Omental fat pad (tissue), 4 donors: ENCODE data around the gene ADGRD1. TPM values are rescaled to one million over a fixed set of nuclear protein-coding genes. Genes with fewer than 3 reads are reported as not detected.

ENCODE experiments used
- ATAC-seq: fragments of 150-250 bp; one replicate; pipeline ENCODE4 v1.9.1; 2016; ENCODE audit warnings: mild to moderate bottlenecking, moderate library complexity; ENCODE audit not compliant: low FRiP score
- DNase-seq: peaks from one replicate; pipeline ENCODE4 v3.0.0-alpha.2; 2019; ENCODE audit warnings: low spot score
- total RNA-seq, 4 donors: library from RNA; depleted of rRNA; stranded (reverse); fragments of >200 nt; gene quantifications; one replicate each; pipeline ENCODE4 v1.1.0, GENCODE V29; 2016
- TF ChIP-seq, protein P1 (sequence below), 3 donors: fragments of 450-650 bp; IDR thresholded peaks; one replicate each; pipeline ENCODE4 v1.5.1; 2016 to 2017; ENCODE audit warnings: antibody characterized with exemption in 3 of 3, mild to moderate bottlenecking in 3 of 3, moderate library complexity in 2 of 3

ADGRD1 gene
- total RNA-seq, 4 donors from 2014 or later, result 34.3 to 98.6 (median 52.4) TPM

DNA sequence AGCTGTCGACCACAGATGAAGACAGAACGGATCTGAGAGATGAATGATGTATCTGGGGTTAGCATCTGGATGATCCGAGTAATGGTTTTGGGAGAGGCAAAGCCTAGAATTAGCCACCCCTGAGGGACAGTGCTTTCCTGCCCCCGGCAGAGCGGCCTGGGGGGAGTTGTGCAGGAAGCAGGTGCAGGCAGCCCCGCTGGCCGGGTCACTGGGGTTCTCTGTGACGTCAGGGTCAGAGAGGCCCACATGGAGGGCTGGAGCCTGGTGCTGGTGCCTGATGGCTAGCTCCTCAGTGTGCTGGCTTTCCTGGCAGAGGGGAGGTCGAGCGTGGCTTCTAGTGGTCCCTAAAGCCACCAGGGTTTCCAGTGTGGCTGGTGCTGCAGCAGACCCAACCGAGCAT lies 70.3 kb downstream of the ADGRD1 start:
- TF ChIP-seq, protein P1, sequence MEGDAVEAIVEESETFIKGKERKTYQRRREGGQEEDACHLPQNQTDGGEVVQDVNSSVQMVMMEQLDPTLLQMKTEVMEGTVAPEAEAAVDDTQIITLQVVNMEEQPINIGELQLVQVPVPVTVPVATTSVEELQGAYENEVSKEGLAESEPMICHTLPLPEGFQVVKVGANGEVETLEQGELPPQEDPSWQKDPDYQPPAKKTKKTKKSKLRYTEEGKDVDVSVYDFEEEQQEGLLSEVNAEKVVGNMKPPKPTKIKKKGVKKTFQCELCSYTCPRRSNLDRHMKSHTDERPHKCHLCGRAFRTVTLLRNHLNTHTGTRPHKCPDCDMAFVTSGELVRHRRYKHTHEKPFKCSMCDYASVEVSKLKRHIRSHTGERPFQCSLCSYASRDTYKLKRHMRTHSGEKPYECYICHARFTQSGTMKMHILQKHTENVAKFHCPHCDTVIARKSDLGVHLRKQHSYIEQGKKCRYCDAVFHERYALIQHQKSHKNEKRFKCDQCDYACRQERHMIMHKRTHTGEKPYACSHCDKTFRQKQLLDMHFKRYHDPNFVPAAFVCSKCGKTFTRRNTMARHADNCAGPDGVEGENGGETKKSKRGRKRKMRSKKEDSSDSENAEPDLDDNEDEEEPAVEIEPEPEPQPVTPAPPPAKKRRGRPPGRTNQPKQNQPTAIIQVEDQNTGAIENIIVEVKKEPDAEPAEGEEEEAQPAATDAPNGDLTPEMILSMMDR (IDR thresholded peaks at IDR 0.05), result no peak
- no peak for ATAC-seq
- no peak for DNase-seq

DNA sequence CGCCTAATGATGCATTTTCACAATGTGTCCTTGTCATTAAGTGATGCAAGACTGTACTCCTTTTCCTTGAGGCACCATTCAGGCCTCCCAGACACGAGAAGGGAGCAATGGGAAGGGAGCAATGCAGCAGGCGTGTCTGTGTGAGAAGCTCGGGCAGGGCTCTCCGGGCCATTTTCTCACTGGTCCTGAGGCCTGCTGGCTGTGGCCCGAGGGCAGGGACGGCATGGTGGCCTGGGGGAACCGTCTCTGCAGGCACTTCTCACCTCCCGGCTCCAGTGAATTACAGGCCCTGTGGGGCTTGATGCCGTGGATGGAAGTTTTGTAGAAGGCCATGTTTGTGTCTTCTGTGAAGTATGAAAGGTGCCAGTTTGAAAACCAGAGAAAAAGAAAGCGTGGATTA lies 71.0 kb downstream of the ADGRD1 start:
- TF ChIP-seq, protein P1 (IDR thresholded peaks at IDR 0.05), result no peak
- ATAC-seq (no peak), DNase-seq (no peak)

DNA sequence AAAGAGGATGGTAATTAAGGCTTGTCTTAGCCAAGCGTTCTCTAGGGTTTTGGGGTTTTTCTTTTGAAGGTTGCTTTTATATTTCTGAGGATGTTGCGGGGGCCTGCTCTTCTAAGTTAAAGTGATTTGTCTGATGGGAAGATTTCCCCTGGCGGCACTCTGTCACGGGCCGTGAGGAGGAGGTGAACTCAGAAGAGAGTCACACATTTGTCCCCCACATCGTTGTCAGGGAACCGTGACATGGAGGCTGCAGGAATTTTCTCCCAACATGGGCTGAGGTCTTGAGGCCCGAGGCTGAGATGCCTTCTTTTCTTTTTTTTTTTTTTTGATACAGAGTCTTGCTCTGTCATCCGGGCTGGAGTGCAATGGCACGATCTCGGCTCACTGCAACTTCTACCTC lies 71.5 kb downstream of the ADGRD1 start:
- ATAC-seq (no peak), DNase-seq (no peak)
- TF ChIP-seq, protein P1 (IDR thresholded peaks at IDR 0.05), result no peak

DNA sequence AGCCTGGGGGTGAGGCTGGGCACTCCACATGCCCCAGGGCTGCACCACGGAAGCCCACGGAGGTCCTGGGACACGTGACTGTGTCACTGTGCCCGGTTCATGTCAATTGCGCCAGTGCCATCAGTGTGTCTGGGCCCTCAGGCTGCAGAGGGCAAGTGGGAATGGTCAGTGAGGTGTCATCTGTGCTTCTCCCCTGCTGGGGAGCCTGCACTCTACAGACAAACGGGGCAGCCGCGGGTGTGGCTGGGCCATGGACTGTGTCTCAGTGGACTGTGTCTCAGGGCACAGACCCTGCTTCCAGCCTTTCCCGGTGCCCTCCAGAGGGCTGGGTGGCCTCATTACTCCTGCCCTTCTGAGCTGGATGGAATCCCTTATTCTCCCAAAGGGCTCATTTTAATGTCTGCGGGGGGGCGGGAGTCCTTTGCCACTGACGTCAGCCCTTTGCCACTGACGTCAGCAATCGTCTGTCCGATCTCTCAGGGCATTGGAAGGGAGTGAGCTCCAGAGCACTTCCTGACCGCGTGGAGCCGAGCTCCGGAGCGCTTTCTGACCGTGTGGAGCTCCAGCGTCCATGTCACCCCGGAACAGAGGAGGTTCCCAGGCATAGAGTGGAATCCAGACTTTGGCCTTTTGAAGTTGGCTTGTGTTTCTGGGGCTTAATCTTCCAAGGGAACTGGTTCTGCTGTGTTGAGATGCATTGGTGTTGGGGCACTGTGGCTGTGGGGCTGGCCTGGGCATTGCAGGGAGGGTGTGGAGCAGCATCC lies 72.4 kb downstream of the ADGRD1 start:
- TF ChIP-seq, protein P1 (IDR thresholded peaks at IDR 0.05), result no peak
- ATAC-seq, result no peak
- no peak for DNase-seq

DNA sequence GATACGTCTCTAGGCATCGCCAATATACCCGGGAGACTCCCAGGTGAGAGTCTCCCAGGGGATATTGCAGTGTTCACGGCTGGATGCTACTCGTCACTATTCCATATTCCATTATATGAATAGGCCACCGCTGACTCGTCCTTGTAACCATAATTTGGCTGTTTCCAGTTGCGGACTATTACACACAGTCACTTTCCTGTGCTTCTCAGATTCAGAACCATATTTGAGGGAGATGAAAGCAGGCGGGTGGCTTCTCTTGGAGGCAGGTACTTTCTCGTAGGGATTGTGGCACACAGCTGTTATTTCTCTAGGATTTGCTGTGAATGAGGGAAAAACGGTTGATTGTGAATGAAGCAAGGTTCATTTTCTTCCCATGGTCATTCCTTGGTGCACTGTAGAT lies 73.0 kb downstream of the ADGRD1 start:
- TF ChIP-seq, protein P1 (IDR thresholded peaks at IDR 0.05), result no peak
- ATAC-seq, result no peak

DNA sequence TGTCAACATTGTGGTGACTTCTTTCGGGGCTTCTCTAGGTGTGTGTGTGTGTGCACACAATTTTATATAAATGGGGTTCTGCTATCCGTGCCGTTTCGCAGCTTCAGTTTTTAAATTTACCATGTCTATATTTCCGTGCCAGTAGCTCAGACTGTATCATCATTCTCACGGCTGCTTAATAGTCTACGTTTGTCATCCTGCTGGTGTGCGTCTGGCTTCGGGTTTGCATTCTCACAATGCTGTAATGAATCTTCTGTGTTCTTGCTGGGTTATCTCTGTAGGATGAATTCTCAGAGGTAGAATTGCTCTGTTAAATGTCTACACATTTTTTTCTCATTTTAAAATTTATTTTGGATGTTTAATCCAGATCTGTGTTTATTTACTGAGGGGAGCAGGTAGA lies 73.6 kb downstream of the ADGRD1 start:
- TF ChIP-seq, protein P1 (IDR thresholded peaks at IDR 0.05), result no peak
- ATAC-seq (no peak), DNase-seq (no peak)

More for the DNA sequence above, 73.0 kb downstream of the ADGRD1 start:
- DNase-seq, result no peak
